ENCODE data around the gene NSUN3. TPM values are rescaled to one million over a fixed set of nuclear protein-coding genes. Genes with fewer than 3 reads are reported as not detected.

Gene NSUN3
- total and polyA plus RNA-seq, 9 donors: 7.1 to 14.9 (median 11.7) TPM

- intact Hi-C loops (cut with DNase I): loop anchor here in 1 of 4 donors (10.0 kb wide), 1 partner anchor 56 kb away; no protein-coding TSS in a partner anchor
- H3K4me1 ChIP-seq (ENCODE audit: insufficient read depth): peaks cover 1% of the 10 kb centered on the region
- TF ChIP-seq CTCF (IDR thresholded peaks at IDR 0.05) (no peak), EP300 (IDR thresholded peaks at IDR 0.05) (no peak)
- H3K4me3 ChIP-seq: no peak overlapping the region
- no peak for DNase-seq
- no peak overlapping the region for H3K27ac ChIP-seq
- 96 to 97% (median 96%) methylated on average over 13 of the region's 13 CpGs for WGBS, 3 donors
- H3K36me3 ChIP-seq: no peaks in the 10 kb centered on the region
- H3K27me3 ChIP-seq: no peaks in the 10 kb centered on the region
- no peaks in the 10 kb centered on the region for H3K9me3 ChIP-seq
Measured at GRCh38 chr3:94061297-94061696, 1.6 kb upstream of the NSUN3 start.

GRCh38 chr3:94063496-94064119 is 747 bp downstream of the NSUN3 start:
- intact Hi-C loops (cut with DNase I): loop anchor here in 1 of 4 donors (10.0 kb wide), 1 partner anchor 59 kb away; no protein-coding TSS in a partner anchor
- no peak for TF ChIP-seq POLR2A (IDR thresholded peaks at IDR 0.05)
- TF ChIP-seq EP300 (IDR thresholded peaks at IDR 0.05): no peak
- no peak for TF ChIP-seq CTCF (IDR thresholded peaks at IDR 0.05)
- H3K9me3 ChIP-seq: no peaks in the 10 kb centered on the region
- no peak for DNase-seq
- peaks cover 1% of the 10 kb centered on the region for H3K4me1 ChIP-seq (ENCODE audit: insufficient read depth)
- H3K27me3 ChIP-seq: no peaks in the 10 kb centered on the region
- H3K36me3 ChIP-seq: no peaks in the 10 kb centered on the region
- H3K4me3 ChIP-seq: peak overlapping the region; percentile 82
- 17 to 33% (median 20%) methylated on average over 17 of the region's 17 CpGs for WGBS, 3 donors
- peak overlapping the region; percentile 84 to 92 for H3K27ac ChIP-seq

- no peaks in the 10 kb centered on the region for H3K9me3 ChIP-seq
- intact Hi-C loops (cut with DNase I): loop anchor here in 1 of 4 donors (10.0 kb wide), 1 partner anchor 60 kb away; no protein-coding TSS in a partner anchor
- H3K4me3 ChIP-seq: no peak overlapping the region
- TF ChIP-seq POLR2A (IDR thresholded peaks at IDR 0.05) (no peak), CTCF (IDR thresholded peaks at IDR 0.05) (no peak), EP300 (IDR thresholded peaks at IDR 0.05) (no peak)
- no peak for DNase-seq
- no peaks in the 10 kb centered on the region for H3K36me3 ChIP-seq
- H3K27me3 ChIP-seq: no peaks in the 10 kb centered on the region
- H3K4me1 ChIP-seq (ENCODE audit: insufficient read depth): peaks cover 3% of the 10 kb centered on the region
- 41 to 54% (median 53%) methylated on average over 6 of the region's 6 CpGs for WGBS, 3 donors
- no peak overlapping the region for H3K27ac ChIP-seq
Measured at GRCh38 chr3:94064243-94064860, 1.5 kb downstream of the NSUN3 start.

GRCh38 chr3:94065122-94065521 is 2.3 kb downstream of the NSUN3 start:
- Histone ChIP-seq H3K9me3 (no peaks in the 10 kb centered on the region), H3K27ac (no peak overlapping the region), H3K27me3 (no peaks in the 10 kb centered on the region), H3K4me1 (ENCODE audit: insufficient read depth) (peaks cover 2% of the 10 kb centered on the region), H3K4me3 (no peak overlapping the region), H3K36me3 (no peaks in the 10 kb centered on the region)
- 60 to 79% (median 75%) methylated on average over 1 of the region's 1 CpG for WGBS, 3 donors
- DNase-seq: no peak
- intact Hi-C loops (cut with DNase I): loop anchor here in 1 of 4 donors (10.0 kb wide), 1 partner anchor 60 kb away; no protein-coding TSS in a partner anchor
- TF ChIP-seq EP300 (IDR thresholded peaks at IDR 0.05): no peak
- no peak for TF ChIP-seq POLR2A (IDR thresholded peaks at IDR 0.05)
- no peak for TF ChIP-seq CTCF (IDR thresholded peaks at IDR 0.05)
